DND-41 (cell line): Measurements from ENCODE around the gene PTK6.

Experiments used
- ATAC-seq: fragments of 200-7000 bp; cut with Tn5 transposase; 3 replicates; pipeline ENCODE4 v1.9.1; 2021; ENCODE audit warnings: low read depth; ENCODE audit not compliant: insufficient read depth
- DNase-seq: peaks from one replicate; pipeline ENCODE4 v3.0.0-alpha.2; 2020
- H2AFZ ChIP-seq: 2 replicates; pipeline ENCODE4 v1.6.0; 2012; ENCODE audit warnings: low read depth, low read length
- H3K27ac ChIP-seq: 2 replicates; pipeline ENCODE4 v1.5.1; 2012; ENCODE audit warnings: low read length, inconsistent platforms
- H3K27me3 ChIP-seq: fragments of 200-600 bp; sonication (generic); 2 replicates; pipeline ENCODE4 v1.6.0; 2012; ENCODE audit warnings: low read length, mild to moderate bottlenecking, inconsistent platforms; ENCODE audit not compliant: insufficient read depth, poor library complexity
- H3K36me3 ChIP-seq: 2 replicates; pipeline ENCODE4 v1.5.1; 2012; ENCODE audit warnings: low read length, inconsistent platforms; ENCODE audit not compliant: insufficient read depth
- H3K4me1 ChIP-seq: 2 replicates; pipeline ENCODE4 v1.5.1; 2012; ENCODE audit warnings: mild to moderate bottlenecking, low read length; ENCODE audit not compliant: insufficient read depth
- H3K4me2 ChIP-seq: 2 replicates; pipeline ENCODE4 v1.6.0; 2012; ENCODE audit warnings: mild to moderate bottlenecking, moderate library complexity, low read length, inconsistent platforms; ENCODE audit not compliant: insufficient read depth
- H3K4me3 ChIP-seq, 2 experiments: fragments of 200-600 bp in 1 of 2; shearing (Covaris generic) in 1 of 2; 2 replicates each; pipeline ENCODE4 v1.5.1; 2012 to 2016; ENCODE audit warnings: inconsistent platforms in 2 of 2, low read length in 2 of 2, mild to moderate bottlenecking in 2 of 2, low read depth in 1 of 2, moderate library complexity in 1 of 2
- H3K79me2 ChIP-seq: 2 replicates; pipeline ENCODE4 v1.6.0; 2012; ENCODE audit warnings: low read length, inconsistent platforms; ENCODE audit not compliant: insufficient read depth
- H3K9ac ChIP-seq: 2 replicates; pipeline ENCODE4 v1.6.0; 2012; ENCODE audit warnings: low read depth, mild to moderate bottlenecking, inconsistent platforms, low read length, moderate library complexity
- H3K9me3 ChIP-seq: 2 replicates; pipeline ENCODE4 v1.5.1; 2012; ENCODE audit warnings: low read length, moderate library complexity, mild to moderate bottlenecking, inconsistent platforms; ENCODE audit not compliant: insufficient read depth, severe bottlenecking
- H4K20me1 ChIP-seq: 2 replicates; pipeline ENCODE4 v1.6.0; 2012; ENCODE audit warnings: low read length; ENCODE audit not compliant: insufficient read depth
- CTCF ChIP-seq: IDR thresholded peaks from 2 replicates; pipeline ENCODE4 v1.5.1; 2012; ENCODE audit warnings: borderline replicate concordance, low read length, moderate library complexity, mild to moderate bottlenecking; ENCODE audit not compliant: poor library complexity, severe bottlenecking; ENCODE audit errors: extremely low read depth
- EZH2 ChIP-seq: IDR thresholded peaks from 3 replicates; pipeline ENCODE4 v1.6.1; 2012; ENCODE audit warnings: borderline replicate concordance, low read depth, mild to moderate bottlenecking, moderate library complexity, low read length, inconsistent platforms; ENCODE audit not compliant: severe bottlenecking

The PTK6 gene

GRCh38 chr20:63543131-63543530 is 6.0 kb upstream of the PTK6 start:
- no peak for TF ChIP-seq EZH2
- Histone ChIP-seq H3K79me2 (no peaks in the 10 kb centered on the region), H3K4me2 (no peak overlapping the region), H3K27me3 (no peaks in the 10 kb centered on the region), H3K36me3 (no peaks in the 10 kb centered on the region), H3K4me1 (peaks cover 8% of the 10 kb centered on the region), H2AFZ (no peak overlapping the region), H4K20me1 (peaks cover 7% of the 10 kb centered on the region), H3K9me3 (no peaks in the 10 kb centered on the region), H3K4me3 (no peak overlapping the region), H3K27ac (no peak overlapping the region), H3K9ac (no peak overlapping the region)
- DNase-seq (no peak), ATAC-seq (no peak)

GRCh38 chr20:63542696-63543095 is 5.5 kb upstream of the PTK6 start:
- H3K4me1 ChIP-seq: peaks cover 12% of the 10 kb centered on the region
- no peaks in the 10 kb centered on the region for H3K9me3 ChIP-seq
- ATAC-seq: no peak
- H4K20me1 ChIP-seq: peaks cover 7% of the 10 kb centered on the region; the same call in 1 of the 2 replicates
- DNase-seq: no peak
- no peaks in the 10 kb centered on the region for H3K36me3 ChIP-seq
- no peak overlapping the region for H3K9ac ChIP-seq
- H3K79me2 ChIP-seq: no peaks in the 10 kb centered on the region
- no peak overlapping the region for H3K27ac ChIP-seq
- no peaks in the 10 kb centered on the region for H3K27me3 ChIP-seq
- H3K4me2 ChIP-seq: no peak overlapping the region
- no peak for TF ChIP-seq EZH2
- no peak for TF ChIP-seq CTCF
- no peak overlapping the region for H2AFZ ChIP-seq
- H3K4me3 ChIP-seq: no peak overlapping the region

- Histone ChIP-seq H3K4me1 (peaks cover 18% of the 10 kb centered on the region), H3K79me2 (no peaks in the 10 kb centered on the region), H3K9me3 (no peaks in the 10 kb centered on the region), H3K9ac (no peak overlapping the region), H3K36me3 (no peaks in the 10 kb centered on the region), H3K4me3 (no peak overlapping the region), H2AFZ (no peak overlapping the region), H3K27me3 (no peaks in the 10 kb centered on the region), H3K4me2 (no peak overlapping the region), H3K27ac (no peak overlapping the region), H4K20me1 (peaks cover 7% of the 10 kb centered on the region; the same call in 1 of the 2 replicates)
- TF ChIP-seq EZH2 (no peak), CTCF (no peak)
- ATAC-seq (no peak), DNase-seq (no peak)
Observed at GRCh38 chr20:63542031-63542559, 4.9 kb upstream of the PTK6 start.

GRCh38 chr20:63541371-63541770 is 4.2 kb upstream of the PTK6 start:
- no peak overlapping the region for H2AFZ ChIP-seq
- TF ChIP-seq EZH2: no peak
- TF ChIP-seq CTCF: no peak
- DNase-seq (no peak), ATAC-seq (no peak)
- no peaks in the 10 kb centered on the region for H3K9me3 ChIP-seq
- no peak overlapping the region for H3K9ac ChIP-seq
- H3K27me3 ChIP-seq: no peaks in the 10 kb centered on the region
- H3K27ac ChIP-seq: no peak overlapping the region
- peaks cover 21% of the 10 kb centered on the region for H3K4me1 ChIP-seq
- no peaks in the 10 kb centered on the region for H3K79me2 ChIP-seq
- no peaks in the 10 kb centered on the region for H3K36me3 ChIP-seq
- peaks cover 7% of the 10 kb centered on the region; the same call in 1 of the 2 replicates for H4K20me1 ChIP-seq
- H3K4me2 ChIP-seq: no peak overlapping the region
- H3K4me3 ChIP-seq: no peak overlapping the region
